Activated CD4-positive, CD25-positive, alpha-beta regulatory T cell treated with anti-CD3 and anti-CD28 coated beads, Interleukin-2, amount 50 U/mL, for 24 hours (primary cell): Measurements from ENCODE around the gene GZMM.
A peak's percentile ranks its signal among the peaks of the same experiment; 100 is the strongest.
"Not testable (repeated sequence)": the region's sequence is repeated elsewhere in the genome, so short reads cannot be mapped to it uniquely, and the experiment has no call there.

Experiments used
- ATAC-seq, 2 donors: fragments of 150-1000 bp; cut with Tn5 transposase; one replicate each; pipeline ENCODE4 v1.10.0; 2021; ENCODE audit warnings: mild to moderate bottlenecking in 1 of 2, moderate library complexity in 1 of 2

GZMM gene

GRCh38 chr19:583198-583967, 39.5 kb downstream of the GZMM start:
- ATAC-seq, result no peak

DNA sequence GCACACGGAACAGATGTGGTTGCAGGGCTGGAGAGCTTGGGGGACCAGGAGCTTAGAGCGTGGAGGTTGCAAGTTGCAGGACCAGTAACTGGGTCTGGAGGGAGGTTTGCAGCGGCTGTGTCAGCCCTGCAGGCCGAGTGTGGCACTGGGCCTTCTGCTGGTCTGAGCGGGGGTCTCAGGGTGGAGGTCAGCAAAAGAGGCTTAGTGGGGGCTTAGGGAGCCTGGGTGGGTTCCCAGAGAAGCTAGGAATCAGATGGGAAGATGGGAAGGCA, 40.1 kb downstream of the GZMM start:
- no peak for ATAC-seq

DNA sequence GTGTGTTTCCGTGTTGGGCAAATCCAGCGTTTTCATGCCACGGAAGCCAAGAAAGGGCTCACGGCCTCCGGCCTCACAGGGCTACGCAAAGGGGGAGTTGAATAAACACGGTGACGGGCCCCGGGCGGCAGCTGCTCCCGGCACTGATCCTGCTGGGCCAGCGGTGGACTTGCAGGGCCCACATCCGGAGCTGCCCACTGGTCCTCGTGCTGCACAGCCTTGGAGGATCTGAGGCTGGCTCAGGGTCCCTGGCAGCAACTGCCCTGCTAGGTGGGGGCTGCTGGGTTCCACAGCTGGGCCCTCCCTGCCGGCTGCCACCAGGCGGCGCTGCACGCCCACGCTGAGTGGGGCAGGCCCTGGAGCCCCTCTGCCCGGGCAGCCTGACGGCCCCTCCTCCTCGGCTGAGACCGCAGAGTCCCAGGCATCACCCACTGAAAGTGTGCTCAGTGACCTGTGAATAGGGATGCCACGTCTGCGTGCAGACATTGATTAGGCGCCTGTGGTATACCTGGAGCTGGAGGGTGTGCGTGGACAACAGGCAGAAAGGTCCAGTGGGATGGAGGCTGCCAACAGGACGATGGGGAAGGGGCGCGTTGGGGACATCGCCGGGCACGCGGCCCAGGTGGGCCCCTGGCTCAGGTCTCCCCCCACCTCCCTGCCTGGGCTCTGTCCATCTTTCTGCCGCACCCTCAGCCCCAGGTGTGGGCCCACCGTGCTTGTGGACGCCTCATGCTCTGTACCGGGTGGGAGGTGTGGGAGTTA, 40.6 kb downstream of the GZMM start:
- peak; percentile 69 to 73 for ATAC-seq

- ATAC-seq, result not testable (repeated sequence)
Observed at GRCh38 chr19:585146-585545, 41.3 kb downstream of the GZMM start.

GRCh38 chr19:585551-586110, 41.8 kb downstream of the GZMM start:
- ATAC-seq, result no peak

- ATAC-seq, result peak; percentile 47 to 50
Observed at GRCh38 chr19:588093-588740, 44.4 kb downstream of the GZMM start.

DNA sequence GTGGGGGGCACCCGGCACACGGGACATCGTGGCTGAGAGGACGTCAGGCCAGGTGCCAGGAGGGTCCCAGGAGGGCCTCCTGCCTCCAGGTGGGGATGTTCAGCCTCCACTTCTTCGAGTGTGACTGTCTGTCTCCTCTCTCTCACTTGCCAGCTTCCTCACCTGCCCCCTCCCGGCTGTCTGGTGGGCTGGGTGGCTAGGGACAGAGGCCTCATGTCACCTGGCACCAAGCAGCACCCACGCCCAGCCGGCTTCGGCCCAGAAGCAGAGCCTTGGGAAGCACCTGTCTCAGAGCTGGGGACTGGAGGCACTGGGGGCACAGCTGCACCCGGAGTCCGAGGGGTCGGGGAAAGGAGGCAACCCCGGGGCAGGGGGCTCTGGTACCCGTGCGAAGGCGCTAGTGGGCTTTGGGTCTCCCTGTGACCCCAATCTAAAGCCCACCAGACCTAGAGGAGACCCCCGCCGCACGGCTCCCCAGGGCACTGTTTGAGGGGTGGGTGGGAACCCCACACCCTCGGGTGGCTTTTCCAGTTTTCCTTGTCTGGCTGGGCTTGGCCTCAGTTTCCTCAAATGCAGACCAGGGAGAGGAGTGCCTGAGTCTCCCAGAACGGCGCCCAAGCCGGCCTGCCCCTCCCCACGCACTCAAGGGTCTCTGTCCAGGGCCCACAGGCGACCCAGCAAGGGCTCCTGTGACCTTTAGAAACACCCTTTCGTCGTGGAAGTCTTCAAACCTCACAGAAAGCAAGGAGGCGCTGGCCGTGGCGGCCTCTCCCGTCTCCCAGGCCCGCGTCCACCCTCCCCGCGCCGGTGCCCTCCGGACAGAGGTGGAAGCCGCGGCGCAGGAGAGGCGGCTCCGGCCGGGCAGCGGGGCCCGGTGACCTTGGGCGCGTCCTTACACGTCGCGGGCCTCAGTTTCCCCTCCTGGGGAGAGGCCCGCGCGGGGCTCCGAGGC, 45.2 kb downstream of the GZMM start:
- no peak for ATAC-seq

GRCh38 chr19:589693-590395, 46.0 kb downstream of the GZMM start, which contains the start of gene HCN2:
TSS of gene HCN2 (plus strand) at chr19:589881. CDS start at chr19:589946, 65 bp downstream.
- ATAC-seq, result no peak

- ATAC-seq, result peak; percentile 17 to 44
Observed at GRCh38 chr19:590396-590745, 46.5 kb downstream of the GZMM start.

GRCh38 chr19:590750-591098, 46.9 kb downstream of the GZMM start:
- ATAC-seq, result no peak

DNA sequence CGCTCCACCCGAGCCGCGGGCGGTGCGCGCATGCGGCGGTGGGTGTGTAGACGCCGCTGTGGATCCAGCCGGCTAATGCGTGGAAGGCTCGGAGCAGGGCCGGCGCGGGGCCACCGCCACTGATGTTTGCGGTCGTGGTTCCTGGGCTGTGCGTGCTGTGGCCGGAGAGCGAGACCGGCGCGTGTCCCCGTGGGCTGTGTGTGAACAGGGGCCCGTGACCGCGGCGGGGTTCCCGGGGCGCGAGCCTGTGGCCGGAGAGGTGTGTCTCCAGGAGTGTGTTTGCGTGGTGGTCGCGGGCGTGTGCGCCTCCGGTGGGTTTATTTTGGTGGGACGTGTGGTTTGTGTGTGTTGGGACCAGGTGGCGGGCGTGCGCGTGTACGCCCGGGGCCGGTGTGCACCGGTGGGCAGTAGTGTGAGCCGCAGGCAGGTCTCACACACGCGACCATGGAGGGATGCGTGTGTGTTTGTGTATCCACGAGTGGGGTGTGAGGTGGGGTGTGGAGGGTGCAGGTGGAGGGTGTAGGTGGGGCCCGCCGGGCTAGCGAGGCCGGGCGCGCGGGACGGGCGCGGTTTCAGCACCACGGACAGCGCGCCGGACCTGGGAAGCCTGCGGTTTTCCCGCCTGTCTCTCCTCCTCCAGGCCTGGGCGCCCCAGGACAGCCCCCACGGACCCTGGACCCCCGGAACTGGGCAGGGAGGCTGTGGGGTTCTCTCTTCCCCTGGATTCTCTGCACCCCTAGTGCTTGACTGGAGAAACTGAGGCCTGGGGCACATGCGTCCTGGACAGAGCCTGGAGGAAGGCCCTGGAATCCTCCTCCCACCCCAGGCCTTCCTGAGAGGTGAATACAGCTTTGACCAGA, 47.5 kb downstream of the GZMM start:
- ATAC-seq, result no peak

GRCh38 chr19:592101-592500, 48.2 kb downstream of the GZMM start:
- ATAC-seq, result no peak

GRCh38 chr19:593055-593454, 49.2 kb downstream of the GZMM start:
- ATAC-seq, result no peak

DNA sequence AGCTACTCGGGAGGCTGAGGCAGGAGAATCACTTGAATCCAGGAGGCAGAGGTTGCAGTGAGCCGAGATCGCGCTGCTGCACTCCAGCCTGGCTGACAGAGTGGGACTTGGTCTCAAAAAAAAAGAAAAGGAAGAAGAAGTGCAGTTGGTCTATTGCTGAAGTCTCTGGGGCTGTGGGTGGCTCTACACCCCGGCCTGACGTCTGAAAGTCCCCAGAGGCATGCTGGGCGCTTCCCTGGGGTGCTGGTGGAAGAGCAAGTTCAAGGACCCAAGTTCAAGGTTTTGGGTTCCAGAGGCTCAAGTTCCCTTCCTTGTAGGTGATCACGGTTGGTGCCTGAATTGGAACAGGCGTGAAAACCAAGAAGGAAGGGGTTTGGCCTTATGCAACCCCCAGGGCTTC, 49.7 kb downstream of the GZMM start:
- ATAC-seq, result no peak

- no peak for ATAC-seq
Observed at GRCh38 chr19:594265-594870, 50.5 kb downstream of the GZMM start.

DNA sequence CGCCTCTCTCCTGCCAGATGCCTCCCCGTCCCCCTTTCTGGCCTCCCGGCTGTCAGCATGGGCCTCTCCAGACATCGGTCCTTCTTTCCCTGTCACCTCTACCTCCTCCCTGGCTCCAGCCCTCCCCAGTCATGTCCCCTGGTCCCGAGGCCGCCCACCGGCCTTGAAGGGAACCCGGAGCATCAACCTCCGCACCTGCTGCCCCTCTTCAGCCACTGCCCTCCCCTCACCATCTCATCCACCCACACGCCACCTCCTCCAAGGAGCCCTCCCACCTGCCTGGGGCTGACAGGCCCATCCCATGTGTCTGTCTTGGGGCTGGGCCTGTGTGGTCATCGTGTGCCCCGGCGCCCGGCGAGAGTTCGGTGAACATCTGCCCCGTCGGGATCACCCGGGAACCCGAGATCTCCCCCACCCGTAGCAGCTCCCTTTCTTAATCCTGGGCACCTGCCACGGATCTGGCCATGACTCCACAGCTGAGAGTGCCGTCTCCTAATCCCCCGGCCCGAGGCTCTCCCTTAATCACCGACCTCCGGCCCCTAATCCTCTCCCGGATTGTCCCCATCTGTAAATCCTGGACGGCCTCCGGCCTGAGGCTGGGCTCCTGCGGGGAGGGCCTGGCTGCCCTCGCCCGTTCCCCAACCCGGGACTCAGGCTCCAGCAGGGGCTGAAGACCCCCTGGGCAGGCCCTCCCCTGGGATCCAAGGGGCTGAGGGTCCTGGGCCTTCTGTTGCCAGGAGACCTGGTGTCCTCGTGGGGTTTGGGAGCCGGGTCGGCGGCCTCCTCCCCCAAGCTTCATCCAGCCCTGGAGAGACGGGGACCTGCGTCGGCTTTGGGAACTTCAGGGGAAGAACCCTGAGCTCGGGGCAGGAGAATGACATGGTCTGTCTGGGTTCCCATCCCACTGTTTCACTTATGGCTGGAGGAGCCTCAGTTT, 51.7 kb downstream of the GZMM start:
- ATAC-seq, result no peak

- ATAC-seq, result no peak
Observed at GRCh38 chr19:596263-596655, 52.4 kb downstream of the GZMM start.

GRCh38 chr19:597406-598315, 53.8 kb downstream of the GZMM start:
- no peak for ATAC-seq
